22Rv1 (cell line): Measurements from ENCODE around the gene HOMER3.

Experiments
- ZFX ChIP-seq: fragments of 450-650 bp; IDR thresholded peaks from 2 replicates; pipeline ENCODE4 v1.6.1; 2017; ENCODE audit warnings: antibody characterized with exemption, borderline replicate concordance
- TF ChIP-seq, protein P1 (sequence below): fragments of 450-650 bp; IDR thresholded peaks from 2 replicates; pipeline ENCODE4 v1.5.1; 2017; ENCODE audit warnings: mild to moderate bottlenecking

DNA sequence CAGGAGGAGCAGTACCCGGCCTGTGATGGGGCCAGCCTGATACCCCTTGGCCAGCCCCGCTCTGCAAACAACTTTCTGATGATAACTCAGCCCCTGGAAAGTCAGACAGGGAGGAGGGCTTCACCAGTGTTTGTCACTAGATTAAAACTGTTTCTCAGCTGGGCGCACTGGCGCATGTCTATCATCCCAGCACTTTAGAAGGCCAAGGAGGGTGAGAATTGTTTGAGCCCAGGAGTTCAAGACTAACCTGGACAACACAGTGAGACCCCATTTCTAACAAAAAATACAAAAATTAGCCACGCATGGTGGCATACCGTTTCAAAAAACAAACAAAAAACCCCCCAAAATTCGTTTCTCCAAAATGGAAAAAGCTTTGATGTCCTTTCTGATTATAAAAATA, 39.5 kb downstream of the HOMER3 start:
- TF ChIP-seq, protein P1, sequence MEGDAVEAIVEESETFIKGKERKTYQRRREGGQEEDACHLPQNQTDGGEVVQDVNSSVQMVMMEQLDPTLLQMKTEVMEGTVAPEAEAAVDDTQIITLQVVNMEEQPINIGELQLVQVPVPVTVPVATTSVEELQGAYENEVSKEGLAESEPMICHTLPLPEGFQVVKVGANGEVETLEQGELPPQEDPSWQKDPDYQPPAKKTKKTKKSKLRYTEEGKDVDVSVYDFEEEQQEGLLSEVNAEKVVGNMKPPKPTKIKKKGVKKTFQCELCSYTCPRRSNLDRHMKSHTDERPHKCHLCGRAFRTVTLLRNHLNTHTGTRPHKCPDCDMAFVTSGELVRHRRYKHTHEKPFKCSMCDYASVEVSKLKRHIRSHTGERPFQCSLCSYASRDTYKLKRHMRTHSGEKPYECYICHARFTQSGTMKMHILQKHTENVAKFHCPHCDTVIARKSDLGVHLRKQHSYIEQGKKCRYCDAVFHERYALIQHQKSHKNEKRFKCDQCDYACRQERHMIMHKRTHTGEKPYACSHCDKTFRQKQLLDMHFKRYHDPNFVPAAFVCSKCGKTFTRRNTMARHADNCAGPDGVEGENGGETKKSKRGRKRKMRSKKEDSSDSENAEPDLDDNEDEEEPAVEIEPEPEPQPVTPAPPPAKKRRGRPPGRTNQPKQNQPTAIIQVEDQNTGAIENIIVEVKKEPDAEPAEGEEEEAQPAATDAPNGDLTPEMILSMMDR = no peak
- no peak for TF ChIP-seq ZFX
